Right atrium auricular region (tissue), 2 donors: ENCODE measurements around the gene MS4A14. TPM values are rescaled to one million over a fixed set of nuclear protein-coding genes. Genes with fewer than 3 reads are reported as not detected.
"Not testable (repeated sequence)": the region's sequence is repeated elsewhere in the genome, so short reads cannot be mapped to it uniquely, and the experiment has no call there.

ENCODE experiments used
- DNase-seq: peaks from one replicate; pipeline ENCODE4 v3.0.0-alpha.2; 2019; ENCODE audit warnings: low spot score
- H3K27ac ChIP-seq, 2 donors: fragments of 200-600 bp; sonication (generic); 1 replicate in 1 of 2; 2 replicates in 1 of 2; pipeline ENCODE4 v1.5.1; 2016 to 2019
- H3K27me3 ChIP-seq, 2 donors: fragments of 200-600 bp; sonication (generic); one replicate each; pipeline versions ENCODE4 v1.5.1 to v1.6.0; 2017 to 2019
- H3K36me3 ChIP-seq: fragments of 200-600 bp; sonication (generic); one replicate; pipeline ENCODE4 v1.5.1; 2016
- H3K4me1 ChIP-seq, 2 donors: fragments of 200-600 bp; sonication (generic); one replicate each; pipeline versions ENCODE4 v1.5.1 to v1.6.0; 2017 to 2019
- H3K4me3 ChIP-seq, 2 donors: fragments of 200-600 bp; sonication (generic); 1 replicate in 1 of 2; 2 replicates in 1 of 2; pipeline ENCODE4 v1.5.1; 2017 to 2019; ENCODE audit warnings: mild to moderate bottlenecking in 1 of 2, moderate library complexity in 1 of 2
- H3K9me3 ChIP-seq, 2 donors: fragments of 200-600 bp; sonication (generic); one replicate each; pipeline ENCODE4 v1.5.1; 2019
- total RNA-seq, 2 donors: library from RNA; depleted of rRNA; stranded (reverse); fragments of >200 nt; gene quantifications; one replicate each; pipeline ENCODE4 v1.1.0, GENCODE V29; 2016
- TF ChIP-seq, protein P1 (sequence below), 2 donors: fragments of 200-600 bp; sonication (generic); IDR thresholded peaks; one replicate each; pipeline ENCODE4 v1.5.1; 2019; ENCODE audit warnings: antibody characterized with exemption in 2 of 2

The MS4A14 gene
- total RNA-seq, 2 donors from 2014 or later = 0.48 to 0.94 TPM

DNA sequence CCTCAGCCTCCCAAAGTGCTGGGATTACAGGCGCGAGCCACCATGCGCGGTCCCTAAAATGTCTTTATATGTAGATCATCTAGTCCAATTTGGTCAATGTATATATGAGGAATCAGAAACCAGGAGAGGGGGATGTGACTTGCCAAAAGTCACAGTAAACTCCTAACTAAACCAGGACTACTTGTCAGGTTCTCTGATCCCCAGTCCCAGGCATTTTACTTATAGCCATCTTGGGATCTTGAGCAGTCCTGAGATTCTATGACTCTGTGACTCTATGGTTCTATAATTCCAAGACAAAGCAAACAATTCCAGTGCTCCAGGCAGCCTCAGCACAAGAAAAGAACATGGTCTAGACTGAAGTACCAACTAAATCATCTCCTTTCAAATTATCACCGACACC lies 33.0 kb downstream of the MS4A14 start, which contains the start of gene MS4A5:
Gene MS4A5 (plus strand): TSS at position 301 of the 400 bp plus-strand sequence. CDS start 103 bp downstream, outside the sequence.
- TF ChIP-seq, protein P1, sequence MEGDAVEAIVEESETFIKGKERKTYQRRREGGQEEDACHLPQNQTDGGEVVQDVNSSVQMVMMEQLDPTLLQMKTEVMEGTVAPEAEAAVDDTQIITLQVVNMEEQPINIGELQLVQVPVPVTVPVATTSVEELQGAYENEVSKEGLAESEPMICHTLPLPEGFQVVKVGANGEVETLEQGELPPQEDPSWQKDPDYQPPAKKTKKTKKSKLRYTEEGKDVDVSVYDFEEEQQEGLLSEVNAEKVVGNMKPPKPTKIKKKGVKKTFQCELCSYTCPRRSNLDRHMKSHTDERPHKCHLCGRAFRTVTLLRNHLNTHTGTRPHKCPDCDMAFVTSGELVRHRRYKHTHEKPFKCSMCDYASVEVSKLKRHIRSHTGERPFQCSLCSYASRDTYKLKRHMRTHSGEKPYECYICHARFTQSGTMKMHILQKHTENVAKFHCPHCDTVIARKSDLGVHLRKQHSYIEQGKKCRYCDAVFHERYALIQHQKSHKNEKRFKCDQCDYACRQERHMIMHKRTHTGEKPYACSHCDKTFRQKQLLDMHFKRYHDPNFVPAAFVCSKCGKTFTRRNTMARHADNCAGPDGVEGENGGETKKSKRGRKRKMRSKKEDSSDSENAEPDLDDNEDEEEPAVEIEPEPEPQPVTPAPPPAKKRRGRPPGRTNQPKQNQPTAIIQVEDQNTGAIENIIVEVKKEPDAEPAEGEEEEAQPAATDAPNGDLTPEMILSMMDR (IDR thresholded peaks at IDR 0.05) = no peak
- Histone ChIP-seq H3K36me3 (no peaks in the 10 kb centered on the region), H3K4me3 (no peak within 1 kb of the TSS), H3K4me1 (no peaks in the 10 kb centered on the region), H3K27ac (no peak within 1 kb of the TSS), H3K9me3 (no peaks in the 10 kb centered on the region), H3K27me3 (no peaks in the 10 kb centered on the region)
- DNase-seq = no peak

DNA sequence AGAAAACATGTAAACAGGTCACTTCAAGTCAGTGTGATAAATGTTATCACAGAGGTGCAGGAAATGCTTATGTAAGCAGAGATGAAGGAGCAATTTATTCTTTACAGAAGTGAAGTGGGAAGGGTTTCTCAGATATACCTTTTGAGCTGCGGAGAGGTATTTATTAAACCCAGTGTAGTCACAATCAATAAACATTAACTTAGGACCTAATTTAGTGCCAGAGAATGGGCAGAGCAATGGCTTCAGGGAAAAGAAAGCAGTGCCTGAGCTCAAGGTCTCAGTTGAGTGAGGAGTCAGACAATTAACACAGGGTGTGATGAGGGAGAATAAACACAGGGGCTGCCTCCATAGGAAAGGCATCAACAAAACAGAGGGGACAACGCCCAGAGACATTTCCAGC lies 35.0 kb downstream of the MS4A14 start:
- H3K4me3 ChIP-seq = no peak overlapping the region
- no peaks in the 10 kb centered on the region for H3K4me1 ChIP-seq
- H3K9me3 ChIP-seq = no peaks in the 10 kb centered on the region
- H3K36me3 ChIP-seq = no peaks in the 10 kb centered on the region
- DNase-seq = no peak
- H3K27me3 ChIP-seq = no peaks in the 10 kb centered on the region
- TF ChIP-seq, protein P1 (IDR thresholded peaks at IDR 0.05) = no peak
- no peak overlapping the region for H3K27ac ChIP-seq

DNA sequence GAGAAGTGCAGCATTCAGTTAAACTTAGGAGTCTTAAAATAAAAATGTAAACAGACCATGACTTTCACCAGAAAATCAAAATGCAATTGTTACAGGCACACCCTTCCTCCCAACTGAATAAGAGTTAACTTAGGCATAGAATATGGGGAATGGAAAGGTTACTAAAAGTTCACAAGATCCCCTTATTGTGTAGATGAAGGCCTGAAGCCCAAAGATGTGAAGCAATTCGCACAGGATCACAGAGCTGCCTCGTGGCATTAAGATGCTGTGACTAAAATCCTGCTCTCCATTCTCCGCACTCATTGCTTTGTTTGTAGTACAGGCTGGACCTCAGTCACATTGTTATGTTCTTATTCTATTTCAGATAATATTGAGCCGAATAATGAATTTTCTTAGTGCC lies 37.1 kb downstream of the MS4A14 start:
- no peak for DNase-seq
- Histone ChIP-seq H3K27ac (no peak overlapping the region), H3K36me3 (no peaks in the 10 kb centered on the region), H3K9me3 (no peaks in the 10 kb centered on the region), H3K4me3 (no peak overlapping the region), H3K27me3 (no peaks in the 10 kb centered on the region), H3K4me1 (no peaks in the 10 kb centered on the region)
- TF ChIP-seq, protein P1 (IDR thresholded peaks at IDR 0.05) = no peak

DNA sequence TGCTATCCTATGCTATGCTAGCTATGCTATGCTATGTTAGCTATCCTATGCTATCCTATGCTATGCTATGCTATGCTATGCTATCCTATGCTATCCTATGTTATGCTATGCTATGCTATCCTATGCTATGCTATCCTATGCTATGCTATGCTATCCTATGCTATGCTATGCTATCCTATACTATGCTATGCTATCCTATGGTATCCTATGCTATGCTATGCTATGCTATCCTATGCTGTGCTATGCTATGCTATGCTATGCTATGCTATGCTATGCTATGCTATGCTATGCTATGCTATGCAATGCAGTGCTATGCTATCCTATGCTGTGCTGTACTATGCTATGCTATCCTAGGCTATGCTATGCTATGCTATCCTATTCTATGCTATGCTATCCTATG lies 50.8 kb downstream of the MS4A14 start:
- TF ChIP-seq, protein P1 (IDR thresholded peaks at IDR 0.05) = no peak
- Histone ChIP-seq H3K27ac (no peak overlapping the region), H3K27me3 (no peaks in the 10 kb centered on the region), H3K4me3 (no peak overlapping the region), H3K9me3 (no peaks in the 10 kb centered on the region), H3K36me3 (no peaks in the 10 kb centered on the region), H3K4me1 (no peaks in the 10 kb centered on the region)
- no peak for DNase-seq

DNA sequence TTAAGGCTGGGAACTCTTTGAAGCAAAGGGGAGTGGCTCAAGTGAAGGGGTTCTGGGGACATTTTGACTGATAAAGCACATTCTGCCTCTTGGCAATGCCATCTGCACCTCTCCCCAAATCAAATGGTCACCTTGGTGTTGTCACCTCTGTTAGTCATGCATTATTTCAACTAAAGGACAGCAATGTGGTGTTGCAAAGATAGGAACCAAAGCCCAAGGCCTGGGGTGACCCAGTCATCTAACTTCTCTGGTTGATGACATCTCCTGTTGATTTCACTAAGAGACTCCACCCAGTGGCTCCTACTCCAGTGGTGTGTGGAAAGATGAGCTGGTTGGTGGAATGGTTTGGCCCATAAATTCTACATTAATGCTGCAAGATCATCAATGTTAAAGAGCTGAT lies 51.6 kb downstream of the MS4A14 start:
- DNase-seq = no peak
- Histone ChIP-seq H3K36me3 (no peaks in the 10 kb centered on the region), H3K4me3 (no peak overlapping the region), H3K4me1 (no peaks in the 10 kb centered on the region), H3K27me3 (no peaks in the 10 kb centered on the region), H3K9me3 (no peaks in the 10 kb centered on the region), H3K27ac (no peak overlapping the region)
- TF ChIP-seq, protein P1 (IDR thresholded peaks at IDR 0.05) = no peak

DNA sequence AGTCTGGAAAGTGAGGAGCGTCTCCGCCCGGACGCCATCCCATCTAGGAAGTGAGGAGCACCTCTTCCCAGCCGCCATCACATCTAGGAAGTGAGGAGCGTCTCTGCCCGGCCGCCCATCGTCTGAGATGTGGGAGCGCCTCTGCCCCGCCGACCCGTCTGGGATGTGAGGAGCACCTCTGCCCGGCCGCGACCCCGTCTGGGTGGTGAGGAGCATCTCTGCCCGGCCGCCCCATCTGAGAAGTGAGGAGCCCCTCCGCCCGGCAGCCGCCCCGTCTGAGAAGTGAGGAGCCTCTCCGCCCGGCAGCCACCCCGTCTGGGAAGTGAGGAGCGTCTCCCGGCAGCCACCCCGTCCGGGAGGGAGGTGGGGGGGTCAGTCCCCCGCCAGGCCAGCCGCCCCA lies 54.9 kb downstream of the MS4A14 start:
- not testable (repeated sequence) for H3K4me1 ChIP-seq, DNase-seq, H3K27me3 ChIP-seq, H3K9me3 ChIP-seq, H3K27ac ChIP-seq, H3K4me3 ChIP-seq, H3K36me3 ChIP-seq
